Panc1 (cell line): Measurements from ENCODE around the gene TOMM40.

Experiments used
- CTCF ChIP-seq: fragments of 450-650 bp; IDR thresholded peaks from 2 replicates; pipeline ENCODE4 v1.5.1; 2017; ENCODE audit warnings: mild to moderate bottlenecking
- POLR2AphosphoS5 ChIP-seq: IDR thresholded peaks from 2 replicates; pipeline ENCODE4 v1.6.1; 2012; ENCODE audit warnings: mild to moderate bottlenecking, low read depth, low read length, moderate library complexity
- SIN3A ChIP-seq: IDR thresholded peaks from 2 replicates; pipeline ENCODE4 v1.6.1; 2012; ENCODE audit warnings: low read depth, mild to moderate bottlenecking, low read length, moderate library complexity, borderline replicate concordance; ENCODE audit not compliant: insufficient read depth

- TF ChIP-seq CTCF: no peak
- TF ChIP-seq POLR2AphosphoS5: no peak
- no peak for TF ChIP-seq SIN3A
Measured at GRCh38 chr19:44848036-44848811, 42.8 kb upstream of the TOMM40 start.
